GM12878 (cell line): ENCODE measurements around the gene MT1B. TPM values are rescaled to one million over a fixed set of nuclear protein-coding genes. Genes with fewer than 3 reads are reported as not detected.

Experiments used
- ATAC-seq: fragments of 200-7000 bp; cut with Tn5 transposase; 3 replicates; pipeline ENCODE4 v1.9.1; 2020; ENCODE audit warnings: mild to moderate bottlenecking, moderate library complexity
- BruUV-seq: library from RNA; stranded (reverse); fragments of 400-500 nt; replicated peaks from 2 replicates; lab custom pipeline; 2021; lab: Mats Ljungman, UMichigan
- CTCF ChIA-PET: fragments of 300-600 bp; sonication (Branson Sonifier 250); formaldehyde crosslinking; extraction: SDS; loops from one replicate; lab custom pipeline; 2021; ENCODE audit warnings: inconsistent platforms; lab: Yijun Ruan, JAX
- POLR2A ChIA-PET: fragments of 350-600 bp; formaldehyde crosslinking; extraction: SDS; loops from one replicate; lab custom pipeline; 2021; ENCODE audit warnings: inconsistent platforms; lab: Charles Lee
- RAD21 ChIA-PET: fragments of 300-600 bp; sonication (Branson Sonifier 250); formaldehyde crosslinking; loops from one replicate; lab custom pipeline; 2023; ENCODE audit warnings: antibody characterized with exemption; ENCODE audit not compliant: unreplicated experiment; lab: Charles Lee
- SMC1A ChIA-PET: fragments of 300-600 bp; sonication (Branson Sonifier 250); formaldehyde crosslinking; loops from one replicate; lab custom pipeline; 2023; ENCODE audit not compliant: unreplicated experiment, uncharacterized antibody; lab: Charles Lee
- DNase-seq: peaks from one replicate; pipeline ENCODE4 v3.0.0-alpha.2; 2011; ENCODE audit warnings: low read depth, low spot score
- FAIRE-seq: peaks from 3 replicates; lab custom pipeline; 2011; peaks lifted over from hg19 to GRCh38; lab: Jason Lieb, UNC
- H2AFZ ChIP-seq: 2 replicates; pipeline ENCODE4 v1.6.0; 2011; ENCODE audit warnings: low read depth, low read length, control low read depth; ENCODE audit not compliant: control insufficient read depth
- H3K27ac ChIP-seq: 2 replicates; pipeline ENCODE4 v1.5.1; 2011; ENCODE audit warnings: control low read depth; ENCODE audit not compliant: control insufficient read depth, insufficient read depth
- H3K27me3 ChIP-seq, 2 experiments: replicated peaks in 1 of 2; 2 replicates each; pipeline versions ENCODE4 v1.6.0 to v1.6.1; 2011; ENCODE audit warnings: low read length in 1 of 2; ENCODE audit not compliant: control insufficient read depth in 2 of 2, insufficient read depth in 2 of 2
- H3K36me3 ChIP-seq, 2 experiments: 2 replicates each; pipeline ENCODE4 v1.5.1; 2011; ENCODE audit warnings: low read length in 1 of 2; ENCODE audit not compliant: control insufficient read depth in 2 of 2, insufficient read depth in 2 of 2
- H3K4me1 ChIP-seq: 2 replicates; pipeline ENCODE4 v1.6.1; 2011; ENCODE audit warnings: mild to moderate bottlenecking, low read length, moderate library complexity, mixed read lengths; ENCODE audit not compliant: control insufficient read depth, insufficient read depth
- H3K4me2 ChIP-seq: 2 replicates; pipeline ENCODE4 v1.6.0; 2011; ENCODE audit warnings: control low read depth; ENCODE audit not compliant: control insufficient read depth, insufficient read depth
- H3K4me3 ChIP-seq: fragments of 200-600 bp; sonication (generic); 2 replicates; pipeline ENCODE4 v1.5.1; 2016
- H3K79me2 ChIP-seq: 2 replicates; pipeline ENCODE4 v1.6.0; 2011; ENCODE audit warnings: low read length; ENCODE audit not compliant: control insufficient read depth, insufficient read depth
- H3K9ac ChIP-seq: 2 replicates; pipeline ENCODE4 v1.8.0; 2011; ENCODE audit warnings: low read length, control low read depth, mixed read lengths; ENCODE audit not compliant: control insufficient read depth, insufficient read depth
- H3K9me3 ChIP-seq: replicated peaks from 3 replicates; pipeline ENCODE4 v1.5.1; 2011; ENCODE audit warnings: mild to moderate bottlenecking, low read length; ENCODE audit not compliant: control insufficient read depth, insufficient read depth
- H4K20me1 ChIP-seq: 2 replicates; pipeline ENCODE4 v1.6.0; 2011; ENCODE audit not compliant: control insufficient read depth, insufficient read depth
- BCL11A ChIP-seq: IDR thresholded peaks from 2 replicates; pipeline ENCODE4 v1.6.1; 2011; ENCODE audit warnings: low read depth, low read length
- CEBPZ ChIP-seq: fragments of 150-350 bp; IDR thresholded peaks from 2 replicates; pipeline ENCODE4 v1.6.1; 2016; ENCODE audit warnings: low read depth, low read length
- CHD2 ChIP-seq: IDR thresholded peaks from 2 replicates; pipeline ENCODE4 v1.6.1; 2011; ENCODE audit warnings: low read depth, low read length, improper control_type of control experiment, borderline replicate concordance
- HCFC1 ChIP-seq: fragments of 150-350 bp; IDR thresholded peaks from 2 replicates; pipeline ENCODE4 v1.6.1; 2014; ENCODE audit warnings: low read length
- HDAC2 ChIP-seq: fragments of 200-600 bp; sonication (generic); IDR thresholded peaks from 2 replicates; pipeline ENCODE4 v1.6.1; 2017
- IKZF2 ChIP-seq, 2 experiments: fragments of 450-650 bp; IDR thresholded peaks; 2 replicates each; pipeline ENCODE4 v1.6.1; 2017; ENCODE audit warnings: mild to moderate bottlenecking in 2 of 2, moderate library complexity in 2 of 2
- KAT2A ChIP-seq: conservative IDR thresholded peaks from 2 replicates; pipeline ENCODE4 v1.6.1; 2011; ENCODE audit warnings: low read depth, low read length; ENCODE audit not compliant: control insufficient read depth
- MEF2B ChIP-seq: fragments of 450-650 bp; IDR thresholded peaks from 2 replicates; pipeline ENCODE4 v1.6.1; 2018; ENCODE audit warnings: mild to moderate bottlenecking, moderate library complexity; ENCODE audit not compliant: partially characterized antibody, poor library complexity, severe bottlenecking
- NFIC ChIP-seq: IDR thresholded peaks from 2 replicates; pipeline ENCODE4 v1.6.1; 2012; ENCODE audit warnings: low read depth, mild to moderate bottlenecking, inconsistent platforms, low read length, moderate library complexity
- SREBF1 ChIP-seq: IDR thresholded peaks from 2 replicates; pipeline ENCODE4 v1.6.1; 2012; ENCODE audit warnings: mild to moderate bottlenecking, low read length
- STAT3 ChIP-seq: IDR thresholded peaks from 2 replicates; pipeline ENCODE4 v1.6.1; 2011; ENCODE audit warnings: low read depth, low read length, improper control_type of control experiment
- TARDBP ChIP-seq: IDR thresholded peaks from 2 replicates; pipeline ENCODE4 v1.6.1; 2016; ENCODE audit warnings: borderline replicate concordance
- TCF12 ChIP-seq: IDR thresholded peaks from 2 replicates; pipeline ENCODE4 v1.6.1; 2011; ENCODE audit warnings: low read depth, mild to moderate bottlenecking, low read length
- ZBTB33 ChIP-seq: fragments of 450-650 bp; IDR thresholded peaks from 2 replicates; pipeline ENCODE4 v1.6.1; 2017; ENCODE audit warnings: mild to moderate bottlenecking
- WGBS: methylation state at CpG from one replicate; pipeline ENCODE4 v1.1.6; 2016; ENCODE audit warnings: low lambda C conversion rate; ENCODE audit not compliant: insufficient replicate concordance, insufficient coverage; ENCODE audit errors: missing lambda C conversion rate; 5-methylcytosine and 5-hydroxymethylcytosine counted together
- in situ Hi-C: fragments of 300-500 bp; cut with MboI; formaldehyde crosslinking; loops from 9 replicates; pipeline ENCODE4 v1.14.3; 2018; ENCODE audit warnings: mixed read lengths
- intact Hi-C: fragments of 100-400 bp; cut with micrococcal nuclease; formaldehyde crosslinking; loops from one replicate; pipeline ENCODE4 v1.14.2; 2022; ENCODE audit not compliant: unreplicated experiment
- polyA plus RNA-seq, 11 experiments: library from polyadenylated mRNA; depleted of rRNA in 4 of 11; unstranded in 6 of 11; stranded (reverse) in 5 of 11; fragments of >200 nt; fragmentation: Nextera tagmentation in 4 of 11; fragmentation: Illumina TruSeq in 1 of 11; extraction: Ambion mirVana in 4 of 11; extraction: Trizol in 1 of 11; gene quantifications; 1 replicate in 1 of 11; 2 replicates in 10 of 11; pipeline versions ENCODE4 v1.2.1 to v1.2.3, GENCODE V29; 2011 to 2016; ENCODE audit warnings: inconsistent platforms in 2 of 11, missing spikeins in 2 of 11, low read depth in 1 of 11
- total RNA-seq, 4 experiments: library from RNA; depleted of rRNA in 3 of 4; stranded (reverse); fragments of >200 nt in 3 of 4; fragmentation: Illumina TruSeq in 1 of 4; extraction: Trizol in 1 of 4; gene quantifications; 2 replicates each; pipeline versions ENCODE4 v1.2.1 to v1.2.3, GENCODE V29; 2013 to 2021

Gene MT1B
- total and polyA plus RNA-seq, 10 of the 15 experiments (the other 5 are each of a cell fraction or from before 2014, with no cell fraction given): not detected

- ChIA-PET CTCF (no interaction called here), RAD21 (no interaction called here), SMC1A (no interaction called here), POLR2A (no interaction called here)
- FAIRE-seq (no peak), DNase-seq (no peak), ATAC-seq (no peak)
- TF ChIP-seq CHD2 (no peak), TCF12 (no peak), HCFC1 (no peak), ZBTB33 (no peak), KAT2A (no peak), CEBPZ (no peak), NFIC (no peak), IKZF2 (IDR thresholded peaks at IDR 0.05) (no peak), BCL11A (no peak), TARDBP (no peak), SREBF1 (no peak), HDAC2 (no peak), MEF2B (no peak), STAT3 (no peak)
- H3K79me2 ChIP-seq: no peaks in the 10 kb centered on the region
- no peak overlapping the region for H3K4me2 ChIP-seq
- no peak overlapping the region for H3K9ac ChIP-seq
- intact Hi-C loops: no loop called here
- in situ Hi-C loops: no loop called here
- no peak overlapping the region for H3K27ac ChIP-seq
- no peaks in the 10 kb centered on the region for H3K9me3 ChIP-seq
- WGBS: 8% methylated on average over 1 of the region's 1 CpG
- H3K36me3 ChIP-seq: no peaks in the 10 kb centered on the region
- H3K4me3 ChIP-seq: no peak overlapping the region
- no peaks in the 10 kb centered on the region for H4K20me1 ChIP-seq
- H3K4me1 ChIP-seq: no peaks in the 10 kb centered on the region
- H2AFZ ChIP-seq: no peak overlapping the region
- H3K27me3 ChIP-seq: peaks cover 12 to 23% of the 10 kb centered on the region in 2 experiments; a peak in 3 of 4 replicates
- BruUV-seq: no TSS peak
These were observed 12.6 kb upstream of the MT1B start for GRCh38 chr16:56639045-56639444.
